ENCODE results near the gene FXYD3. TPM values are rescaled to one million over a fixed set of nuclear protein-coding genes. Genes with fewer than 3 reads are reported as not detected.

FXYD3 gene
- total and polyA plus RNA-seq, 2 of the 13 experiments (the other 11 are each of a cell fraction or from before 2014, with no cell fraction given): 4.9 TPM; not detected in 1

- CTCF ChIA-PET (ENCODE audit: low intra/inter-chr PET ratio, low total read pairs): no interaction called here
- FAIRE-seq (no peak), ATAC-seq (no peak), DNase-seq (ENCODE audit: low spot score) (no peak)
- peaks cover 19% of the 10 kb centered on the region for H3K4me1 ChIP-seq (ENCODE audit: insufficient read depth, low read length)
- no peak overlapping the region for H2AFZ ChIP-seq (ENCODE audit: low read length)
- no peaks in the 10 kb centered on the region for H3K36me3 ChIP-seq (replicated peaks in 1 of 2; ENCODE audit: control insufficient read depth in 1 of 2, insufficient read depth in 2 of 2, low read length in 2 of 2)
- H3K4me2 ChIP-seq (ENCODE audit: low read depth, low read length): no peak overlapping the region
- 0% methylated on average over 3 of the region's 17 CpGs for WGBS (ENCODE audit: low lambda C conversion rate)
- in situ Hi-C loops (cut with HindIII; ENCODE audit: extremely low pct_ligation_motif_present, low pct_unique_long_range_greater_than_20kb): no loop called here
- no peaks in the 10 kb centered on the region for H3K9me3 ChIP-seq (ENCODE audit: low read length)
- no peak overlapping the region for H3K9ac ChIP-seq (ENCODE audit: insufficient read depth, low read depth, low read length)
- BruUV-seq (replicated peaks): no TSS peak
- peaks cover 22 to 67% of the 10 kb centered on the region in 2 experiments; a peak in 4 of 5 replicates for H3K27me3 ChIP-seq (ENCODE audit: control insufficient read depth in 1 of 2, insufficient read depth in 2 of 2, low read length in 2 of 2)
- intact Hi-C loops (cut with micrococcal nuclease; ENCODE audit: unreplicated experiment): no loop called here
- TF ChIP-seq ZNF550 (CRISPR knock-in tag; IDR thresholded peaks at IDR 0.05; ENCODE audit: borderline replicate concordance) (no peak), BCL3 (CRISPR knock-in tag; IDR thresholded peaks at IDR 0.05) (no peak), ZNF292 (CRISPR knock-in tag; IDR thresholded peaks at IDR 0.05; ENCODE audit: borderline replicate concordance, low read depth) (no peak), AHR (CRISPR knock-in tag; IDR thresholded peaks at IDR 0.05) (no peak), ZNF264 (CRISPR knock-in tag; IDR thresholded peaks at IDR 0.05) (no peak), ZNF784 (CRISPR knock-in tag; IDR thresholded peaks at IDR 0.05; ENCODE audit: borderline replicate concordance) (no peak), SMC3 (IDR thresholded peaks at IDR 0.05; ENCODE audit: low read length) (no peak), SRSF4 (IDR thresholded peaks at IDR 0.05; ENCODE audit: low read depth, low read length, poor library complexity, severe bottlenecking) (no peak), ZNF326 (CRISPR knock-in tag; IDR thresholded peaks at IDR 0.05; ENCODE audit: borderline replicate concordance) (no peak), NR2F6 (IDR thresholded peaks at IDR 0.05) (no peak), NR2F6 (CRISPR knock-in tag; IDR thresholded peaks at IDR 0.05) (no peak), ZNF468 (CRISPR knock-in tag; IDR thresholded peaks at IDR 0.05) (no peak), KAT7 (CRISPR knock-in tag; IDR thresholded peaks at IDR 0.05; ENCODE audit: borderline replicate concordance) (no peak), ZMAT5 (CRISPR knock-in tag; IDR thresholded peaks at IDR 0.05; ENCODE audit: borderline replicate concordance, low read depth) (no peak), ZNF44 (CRISPR knock-in tag; IDR thresholded peaks at IDR 0.05) (no peak)
- TF ChIP-seq, protein P1, sequence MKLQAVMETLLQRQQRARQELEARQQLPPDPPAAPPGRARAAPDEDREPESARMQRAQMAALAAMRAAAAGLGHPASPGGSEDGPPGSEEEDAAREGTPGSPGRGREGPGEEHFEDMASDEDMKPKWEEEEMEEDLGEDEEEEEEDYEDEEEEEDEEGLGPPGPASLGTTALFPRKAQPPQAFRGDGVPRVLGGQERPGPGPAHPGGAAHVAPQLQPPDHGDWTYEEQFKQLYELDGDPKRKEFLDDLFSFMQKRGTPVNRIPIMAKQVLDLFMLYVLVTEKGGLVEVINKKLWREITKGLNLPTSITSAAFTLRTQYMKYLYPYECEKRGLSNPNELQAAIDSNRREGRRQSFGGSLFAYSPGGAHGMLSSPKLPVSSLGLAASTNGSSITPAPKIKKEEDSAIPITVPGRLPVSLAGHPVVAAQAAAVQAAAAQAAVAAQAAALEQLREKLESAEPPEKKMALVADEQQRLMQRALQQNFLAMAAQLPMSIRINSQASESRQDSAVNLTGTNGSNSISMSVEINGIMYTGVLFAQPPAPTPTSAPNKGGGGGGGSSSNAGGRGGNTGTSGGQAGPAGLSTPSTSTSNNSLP (IDR thresholded peaks at IDR 0.05; ENCODE audit: low read depth, low read length): no peak
- TF ChIP-seq, protein P2, sequence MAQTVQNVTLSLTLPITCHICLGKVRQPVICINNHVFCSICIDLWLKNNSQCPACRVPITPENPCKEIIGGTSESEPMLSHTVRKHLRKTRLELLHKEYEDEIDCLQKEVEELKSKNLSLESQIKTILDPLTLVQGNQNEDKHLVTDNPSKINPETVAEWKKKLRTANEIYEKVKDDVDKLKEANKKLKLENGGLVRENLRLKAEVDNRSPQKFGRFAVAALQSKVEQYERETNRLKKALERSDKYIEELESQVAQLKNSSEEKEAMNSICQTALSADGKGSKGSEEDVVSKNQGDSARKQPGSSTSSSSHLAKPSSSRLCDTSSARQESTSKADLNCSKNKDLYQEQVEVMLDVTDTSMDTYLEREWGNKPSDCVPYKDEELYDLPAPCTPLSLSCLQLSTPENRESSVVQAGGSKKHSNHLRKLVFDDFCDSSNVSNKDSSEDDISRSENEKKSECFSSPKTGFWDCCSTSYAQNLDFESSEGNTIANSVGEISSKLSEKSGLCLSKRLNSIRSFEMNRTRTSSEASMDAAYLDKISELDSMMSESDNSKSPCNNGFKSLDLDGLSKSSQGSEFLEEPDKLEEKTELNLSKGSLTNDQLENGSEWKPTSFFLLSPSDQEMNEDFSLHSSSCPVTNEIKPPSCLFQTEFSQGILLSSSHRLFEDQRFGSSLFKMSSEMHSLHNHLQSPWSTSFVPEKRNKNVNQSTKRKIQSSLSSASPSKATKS (CRISPR knock-in tag; IDR thresholded peaks at IDR 0.05): no peak
- 0 out of 2 replicates have a peak, but pooled peaks cover 2% of the 10 kb centered on the region for H4K20me1 ChIP-seq (ENCODE audit: insufficient read depth, low read length)
- H3K79me2 ChIP-seq (ENCODE audit: insufficient read depth, low read length): no peaks in the 10 kb centered on the region
- no peak overlapping the region for H3K27ac ChIP-seq (ENCODE audit: extremely low read length, insufficient read depth, low read length)
- peak overlapping the region in 1 of 3 experiments; percentile 54; a peak in 2 of 6 replicates for H3K4me3 ChIP-seq (replicated peaks in 1 of 3; ENCODE audit: insufficient read depth in 1 of 3, low read depth in 2 of 3, low read length in 3 of 3)
- POLR2A ChIA-PET: no interaction called here
Measured at GRCh38 chr19:35155441-35155840, 39.8 kb downstream of the FXYD3 start.
